SKM-1 (cell line): Measurements from ENCODE around the gene FOXA3.
"Not testable (repeated sequence)": the region's sequence is repeated elsewhere in the genome, so short reads cannot be mapped to it uniquely, and the experiment has no call there.

Experiments used
- DNase-seq: peaks from one replicate; lab custom pipeline; 2025; ENCODE audit not compliant: unreplicated experiment; lab: John Stamatoyannopoulos, UW

FOXA3 gene

GRCh38 chr19:45887200-45887710 lies 23.1 kb downstream of the FOXA3 start:
- DNase-seq: no peak

GRCh38 chr19:45889210-45889885 lies 25.2 kb downstream of the FOXA3 start:
- no peak for DNase-seq

DNA sequence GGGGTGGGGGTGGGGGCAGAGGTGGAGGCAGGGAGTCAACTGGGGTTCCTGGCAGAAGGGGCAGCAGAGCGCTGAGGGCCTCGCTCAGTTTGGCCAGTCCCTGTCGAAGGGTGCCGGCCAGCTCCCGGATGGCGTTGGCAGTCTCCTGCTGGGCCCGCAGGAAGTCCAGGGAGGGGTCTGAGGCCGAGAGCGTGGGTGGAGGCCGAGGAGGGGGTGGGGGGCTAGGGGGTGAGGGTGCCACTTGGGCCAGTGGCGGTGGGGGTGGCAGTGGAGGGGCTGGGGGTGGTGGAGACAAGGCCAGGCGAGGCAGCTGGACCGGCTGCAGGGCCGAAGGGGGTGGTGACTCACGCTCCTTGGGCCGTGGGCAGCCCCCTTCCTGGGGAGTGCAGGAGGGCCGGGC lies 26.8 kb downstream of the FOXA3 start:
- DNase-seq: no peak

DNA sequence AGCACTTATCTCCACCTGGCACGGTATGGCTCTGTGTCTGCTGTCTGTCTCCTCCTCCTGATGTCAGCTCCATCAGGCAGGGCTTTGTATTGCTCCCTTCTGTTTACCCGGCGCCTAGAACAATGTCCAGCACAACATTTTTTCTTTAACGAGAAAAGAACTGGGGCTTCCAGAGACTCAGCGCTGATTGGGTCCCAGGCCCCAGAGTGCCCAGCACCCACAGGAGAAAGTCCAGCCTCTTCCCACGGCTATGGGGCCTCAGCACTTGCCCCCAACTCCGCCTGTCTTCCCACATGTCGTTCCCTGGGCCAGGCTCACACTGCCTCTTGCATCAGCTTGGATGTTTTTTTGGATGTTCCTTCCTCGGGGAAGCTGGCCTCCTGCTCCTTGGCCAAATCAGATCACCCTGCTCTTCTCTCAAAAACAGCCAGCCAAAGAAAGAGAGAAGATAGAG lies 31.4 kb downstream of the FOXA3 start:
- DNase-seq: no peak

- not testable (repeated sequence) for DNase-seq
These were observed 32.0 kb downstream of the FOXA3 start for GRCh38 chr19:45895983-45896599.

DNA sequence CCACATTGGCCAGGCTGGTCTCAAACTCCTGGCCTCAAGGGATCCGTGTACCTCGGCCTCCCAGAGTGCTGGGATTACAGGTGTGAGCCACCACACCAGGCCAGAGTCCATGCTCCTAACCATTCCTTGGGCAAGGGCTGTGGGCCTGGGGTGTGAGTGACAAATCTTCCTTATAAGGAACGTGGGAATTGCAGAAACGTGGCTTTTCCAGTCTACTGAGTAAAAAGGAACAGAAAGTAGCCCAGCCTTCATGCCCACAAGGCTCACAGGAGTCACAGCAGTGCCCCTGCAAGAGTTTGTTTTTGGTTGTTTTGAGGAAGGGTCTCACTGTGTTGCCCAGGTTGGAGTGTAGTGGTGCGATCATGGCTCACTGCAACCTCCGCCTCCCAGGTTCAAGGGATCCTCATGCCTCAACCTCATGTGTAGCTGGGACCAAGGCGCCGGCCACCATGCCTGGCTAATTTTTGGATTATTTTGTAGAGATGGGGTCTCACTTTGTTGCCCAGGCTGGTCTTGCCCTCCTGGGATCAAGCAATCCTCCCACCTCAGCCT lies 33.2 kb downstream of the FOXA3 start:
- no peak for DNase-seq

DNA sequence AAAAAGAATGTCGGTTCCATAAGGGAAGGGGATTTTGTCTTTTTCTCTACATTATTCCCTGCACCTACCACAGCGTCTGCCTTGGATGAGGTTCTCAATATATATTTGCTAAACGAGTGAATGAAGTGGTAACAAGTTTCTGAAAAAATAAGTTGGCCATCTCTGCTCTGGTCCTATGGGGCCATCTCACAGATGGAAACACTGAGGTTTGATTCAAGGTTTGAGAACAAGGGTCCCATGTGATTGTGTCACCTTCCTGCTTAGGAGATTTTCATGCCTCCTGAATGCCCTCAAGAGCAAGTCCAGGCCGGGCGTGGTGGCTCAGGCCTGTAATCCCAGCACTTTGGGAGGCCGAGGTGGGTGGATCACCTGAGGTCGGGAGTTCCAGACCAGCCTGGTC lies 35.1 kb downstream of the FOXA3 start:
- no peak for DNase-seq

DNA sequence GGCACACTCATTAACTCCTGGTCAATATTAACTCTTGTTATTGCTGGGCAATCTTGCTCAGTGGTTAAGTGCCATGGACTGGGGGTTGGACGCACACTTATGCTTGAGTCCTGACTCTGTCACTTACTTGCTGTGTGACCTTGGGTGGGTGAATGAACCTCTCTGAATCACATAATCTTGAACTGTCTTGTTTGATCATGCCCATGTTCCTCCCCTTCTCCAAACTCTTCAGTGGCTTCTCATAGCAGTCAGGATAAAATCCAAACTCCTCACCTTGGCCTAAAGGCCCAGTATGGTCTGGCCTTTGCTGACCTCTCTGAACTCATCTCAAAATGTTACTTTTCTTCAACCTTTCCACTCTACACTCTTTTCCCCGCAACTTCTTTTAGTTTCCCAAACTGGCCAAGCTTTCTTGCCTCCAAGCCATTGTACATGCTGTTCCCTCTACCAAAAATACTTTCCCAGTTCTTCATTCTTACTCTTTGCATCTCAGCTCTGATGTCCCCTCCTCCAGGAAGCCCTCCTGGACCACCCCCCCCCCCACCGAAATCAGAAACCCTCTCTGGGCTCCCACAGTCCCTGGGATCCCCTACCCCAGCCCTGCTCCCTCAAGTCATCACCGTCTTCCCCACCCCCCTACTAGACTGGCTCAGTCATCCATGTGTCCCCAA lies 35.9 kb downstream of the FOXA3 start:
- no peak for DNase-seq

- no peak for DNase-seq
These were observed 36.8 kb downstream of the FOXA3 start for GRCh38 chr19:45900738-45901431.

DNA sequence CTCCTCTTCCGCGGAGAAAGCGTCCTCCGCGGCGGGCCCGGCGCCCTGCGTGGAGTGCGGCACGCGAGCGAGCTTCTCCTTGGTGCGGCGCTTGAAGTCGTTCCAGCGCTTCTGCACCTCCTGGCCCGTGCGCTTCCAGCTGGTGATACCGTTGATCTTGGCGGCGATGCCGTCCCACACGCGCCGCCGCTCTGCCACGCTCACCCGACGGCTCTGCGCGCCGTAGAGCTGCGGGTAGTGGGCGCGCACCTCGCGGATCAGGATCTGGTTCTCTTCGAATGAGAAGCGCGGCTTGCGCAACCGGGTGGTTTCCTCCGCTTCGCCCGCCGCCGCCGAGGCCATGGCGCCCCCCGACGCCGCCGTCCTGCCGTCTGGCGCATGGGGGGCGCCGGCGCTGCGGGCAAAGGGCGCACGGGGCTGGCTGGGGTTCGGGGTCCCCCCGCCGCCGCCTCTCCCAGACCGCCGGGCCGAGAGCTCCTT lies 37.3 kb downstream of the FOXA3 start:
- DNase-seq: no peak

GRCh38 chr19:45901912-45902650 lies 38.0 kb downstream of the FOXA3 start, which contains the start of gene MYPOP:
MYPOP (minus strand) TSS chr19:45902613; CDS start chr19:45901773, 840 bp downstream.
- no peak for DNase-seq

DNA sequence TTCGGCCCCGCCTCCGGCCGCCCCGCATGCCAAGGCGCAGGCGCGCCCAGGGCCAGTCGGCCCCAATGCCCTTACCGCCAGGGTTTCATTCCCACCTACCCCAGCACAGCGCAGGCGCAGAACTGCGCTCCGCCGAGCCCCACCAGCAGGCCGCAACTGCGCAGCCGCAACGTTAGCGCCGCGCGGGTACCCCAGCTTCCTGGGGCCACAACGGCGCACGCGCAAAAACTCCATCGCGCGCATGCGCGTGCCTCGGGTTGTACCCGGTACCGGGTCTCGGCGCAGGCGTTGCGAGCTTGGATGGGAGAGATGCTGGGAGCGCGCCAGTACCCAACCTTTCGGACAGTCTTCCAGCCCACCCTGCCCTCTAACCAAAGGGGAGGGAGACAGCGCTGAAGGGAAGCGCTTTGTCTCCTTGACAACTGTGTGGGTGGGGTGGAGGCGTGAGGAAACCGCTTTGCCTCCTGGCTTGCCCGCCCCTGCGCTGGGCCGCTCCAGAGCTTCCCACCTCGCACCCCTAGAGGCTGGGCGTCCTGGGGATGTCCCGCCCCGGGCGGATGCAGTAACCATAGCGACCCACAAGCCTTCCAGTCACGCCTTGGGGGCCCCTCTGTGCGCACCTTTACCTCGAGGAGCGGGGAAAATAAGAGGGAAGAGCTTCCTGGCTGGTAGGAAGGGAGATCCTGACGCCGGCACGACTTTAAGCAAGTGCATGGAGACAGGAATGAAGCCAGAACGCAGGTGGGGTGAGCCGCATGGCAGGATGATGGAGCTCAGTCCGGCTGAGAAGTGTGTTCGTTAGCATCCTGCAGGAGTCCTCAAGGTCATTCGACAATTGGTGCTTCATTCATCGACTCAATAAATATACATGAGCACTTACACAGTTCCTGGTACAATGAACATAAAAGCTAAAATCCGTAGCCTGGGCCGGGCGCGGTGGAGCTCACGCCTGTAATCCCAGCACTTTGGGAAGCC lies 38.8 kb downstream of the FOXA3 start:
- DNase-seq: peak; percentile 65

DNA sequence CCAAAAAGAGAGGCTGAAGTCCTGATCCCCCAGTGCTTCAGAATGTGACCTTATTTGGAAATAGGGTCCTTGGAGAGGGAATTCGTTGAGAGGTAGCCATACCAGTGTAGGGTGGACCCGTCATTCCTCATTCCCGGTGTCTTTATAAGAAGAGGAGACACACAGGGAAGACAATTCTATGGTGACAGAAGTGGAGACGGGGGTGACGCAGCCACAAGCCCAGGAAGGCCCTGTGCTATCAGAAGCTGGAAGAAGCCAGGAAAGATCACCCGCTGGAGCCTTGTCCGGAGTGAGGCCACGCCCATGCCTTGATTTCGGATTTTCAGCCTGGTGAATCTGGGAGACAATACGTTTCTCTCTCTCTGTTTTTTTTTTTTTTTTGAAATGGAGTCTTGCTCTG lies 40.9 kb downstream of the FOXA3 start:
- DNase-seq: no peak

DNA sequence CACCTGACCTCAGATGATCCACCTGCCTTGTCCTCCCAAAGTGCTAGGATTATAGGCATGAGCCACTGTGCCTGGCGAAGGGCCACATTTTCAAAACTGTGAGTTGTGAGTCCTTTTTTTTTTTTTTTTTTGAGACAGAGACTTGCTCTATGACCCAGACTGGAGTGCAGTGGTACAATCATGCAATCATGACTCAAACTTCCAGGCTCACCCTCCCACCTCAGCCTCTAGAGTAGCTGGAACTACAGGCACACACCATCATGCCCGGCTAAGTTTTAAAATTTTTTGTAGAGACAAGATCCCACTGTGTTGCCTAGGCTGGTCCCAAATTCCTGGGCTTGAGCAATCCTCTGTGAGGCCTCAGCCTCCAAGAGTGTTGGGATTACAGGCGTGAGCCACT lies 42.1 kb downstream of the FOXA3 start:
- DNase-seq: no peak

DNA sequence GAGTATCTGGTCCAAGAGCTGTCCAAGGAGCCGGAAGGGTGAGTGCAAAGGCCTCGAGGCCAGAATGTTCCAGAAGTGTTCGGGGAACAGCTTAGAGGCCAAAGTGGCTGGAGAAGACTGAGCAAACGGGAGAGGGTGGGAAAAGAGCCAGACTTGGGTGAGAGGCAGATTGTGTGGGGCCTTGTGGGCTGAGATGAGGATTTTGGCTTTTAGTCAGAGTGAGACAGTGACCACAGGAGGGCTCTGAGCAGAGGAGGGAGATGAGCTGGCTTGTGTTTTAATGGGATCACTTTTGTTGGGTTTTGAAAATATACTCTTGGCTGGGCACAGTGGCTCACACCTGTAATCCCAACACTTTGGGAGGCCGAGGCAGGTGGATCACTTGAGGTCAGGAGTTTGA lies 44.8 kb downstream of the FOXA3 start:
- no peak for DNase-seq

- no peak for DNase-seq
These were observed 47.2 kb downstream of the FOXA3 start for GRCh38 chr19:45911291-45911690.

DNA sequence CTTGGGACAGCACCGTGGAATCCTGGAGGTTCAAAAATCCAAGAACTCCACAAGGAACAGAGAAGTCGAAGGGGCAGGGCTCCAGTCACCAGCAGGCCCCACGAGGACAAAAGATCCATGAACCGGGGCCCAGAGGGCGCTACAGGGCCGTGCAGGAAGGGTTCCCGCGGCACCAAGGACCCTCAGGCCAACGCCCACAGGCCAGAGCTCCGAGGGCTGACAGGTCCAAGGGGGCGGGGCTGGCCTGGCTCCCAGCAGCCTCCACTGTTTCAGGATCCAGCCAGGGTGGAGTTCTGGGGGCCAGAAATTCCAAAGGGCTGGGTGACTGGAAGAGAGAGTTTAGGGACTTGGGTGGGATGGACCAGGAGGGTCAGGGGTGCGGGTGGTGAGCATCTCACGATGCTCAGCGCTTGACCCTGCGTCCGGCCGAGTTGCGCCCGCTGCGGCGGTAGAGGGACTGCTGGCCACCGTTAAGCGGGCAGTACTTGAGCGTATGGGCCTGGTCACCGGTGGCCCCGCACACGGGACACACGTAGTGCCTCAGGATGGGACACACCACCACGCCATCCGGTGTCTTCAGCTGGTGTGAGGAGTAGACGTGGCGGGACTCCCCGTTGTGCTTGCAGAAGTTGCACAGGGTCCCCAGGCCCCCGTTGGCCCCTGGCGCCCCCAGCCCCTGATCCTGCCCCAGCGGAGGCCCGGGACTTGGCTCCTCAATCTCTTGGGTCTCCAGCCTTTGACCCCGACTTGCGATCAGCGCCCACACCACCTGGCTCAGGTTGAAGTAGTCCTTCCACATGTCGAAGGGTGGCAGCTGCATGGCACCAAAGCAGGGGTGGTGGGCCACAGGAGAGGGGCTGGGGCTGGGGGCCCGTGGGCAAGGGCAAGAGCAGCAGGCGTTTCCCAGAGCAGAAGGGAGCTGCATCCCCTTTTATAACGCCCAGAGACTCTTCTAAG lies 50.0 kb downstream of the FOXA3 start, which contains the start of gene NANOS2:
Gene NANOS2, minus strand, starts transcription at position 905 of the 957 bp plus-strand sequence. Its CDS starts 85 bp downstream, at position 820.
- DNase-seq: no peak
